GM18870 (cell line): ENCODE results near the gene PDE4DIP.
"Not testable (repeated sequence)": the region's sequence is repeated elsewhere in the genome, so short reads cannot be mapped to it uniquely, and the experiment has no call there.

Experiments used
- ATAC-seq: cut with Tn5 transposase; IDR thresholded peaks from one replicate; pipeline ENCODE4 v1.9.1; 2021; ENCODE audit warnings: moderate library complexity; ENCODE audit not compliant: unreplicated experiment

PDE4DIP gene

GRCh38 chr1:148844220-148844619, at the start of gene PDE4DIP:
Gene PDE4DIP, plus strand, starts transcription at chr1:148844428. Its CDS starts 347 bp downstream, at chr1:148844775.
- ATAC-seq, result not testable (repeated sequence)

- ATAC-seq, result not testable (repeated sequence)
Measured at GRCh38 chr1:148808268-148808928, 35.8 kb upstream of the PDE4DIP start.

- ATAC-seq, result not testable (repeated sequence)
Measured at GRCh38 chr1:148808929-148809283, 35.3 kb upstream of the PDE4DIP start.

- not testable (repeated sequence) for ATAC-seq
Measured at GRCh38 chr1:148822180-148822579, 22.0 kb upstream of the PDE4DIP start.

- ATAC-seq, result not testable (repeated sequence)
Measured at GRCh38 chr1:148823822-148824221, 20.4 kb upstream of the PDE4DIP start.

- ATAC-seq, result not testable (repeated sequence)
Measured at GRCh38 chr1:148825029-148825428, 19.2 kb upstream of the PDE4DIP start.

- not testable (repeated sequence) for ATAC-seq
Measured at GRCh38 chr1:148828531-148828930, 15.7 kb upstream of the PDE4DIP start.

GRCh38 chr1:148828962-148829361, 15.3 kb upstream of the PDE4DIP start:
- not testable (repeated sequence) for ATAC-seq

GRCh38 chr1:148829365-148829764, 14.9 kb upstream of the PDE4DIP start:
- not testable (repeated sequence) for ATAC-seq

- not testable (repeated sequence) for ATAC-seq
Measured at GRCh38 chr1:148841262-148841661, 3.0 kb upstream of the PDE4DIP start.

GRCh38 chr1:148844651-148845050, 423 bp downstream of the PDE4DIP start:
- ATAC-seq, result not testable (repeated sequence)

GRCh38 chr1:148845068-148845467, 840 bp downstream of the PDE4DIP start:
- ATAC-seq, result not testable (repeated sequence)

GRCh38 chr1:148850347-148850746, 6.1 kb downstream of the PDE4DIP start:
- ATAC-seq, result not testable (repeated sequence)

GRCh38 chr1:148850840-148851239, 6.6 kb downstream of the PDE4DIP start:
- not testable (repeated sequence) for ATAC-seq

GRCh38 chr1:148851684-148852083, 7.5 kb downstream of the PDE4DIP start:
- not testable (repeated sequence) for ATAC-seq

- ATAC-seq, result not testable (repeated sequence)
Measured at GRCh38 chr1:148853363-148853762, 9.1 kb downstream of the PDE4DIP start.

GRCh38 chr1:148854063-148854462, 9.8 kb downstream of the PDE4DIP start:
- ATAC-seq, result not testable (repeated sequence)

GRCh38 chr1:148855367-148855766, 11.1 kb downstream of the PDE4DIP start:
- not testable (repeated sequence) for ATAC-seq

- not testable (repeated sequence) for ATAC-seq
Measured at GRCh38 chr1:148860049-148860448, 15.8 kb downstream of the PDE4DIP start.

- ATAC-seq, result not testable (repeated sequence)
Measured at GRCh38 chr1:148860579-148861259, 16.5 kb downstream of the PDE4DIP start.

- ATAC-seq, result not testable (repeated sequence)
Measured at GRCh38 chr1:148862590-148862989, 18.4 kb downstream of the PDE4DIP start.
